PC-3 (cell line): ENCODE measurements around the gene PHTF2. TPM values are rescaled to one million over a fixed set of nuclear protein-coding genes. Genes with fewer than 3 reads are reported as not detected.

Source experiments
- ATAC-seq: fragments of 200-7000 bp; cut with Tn5 transposase; 2 replicates; pipeline ENCODE4 v1.9.1; 2020; ENCODE audit warnings: mild to moderate bottlenecking, moderate library complexity
- BruUV-seq: library from RNA; stranded (reverse); fragments of 400-500 nt; replicated peaks from 2 replicates; lab custom pipeline; 2021; lab: Mats Ljungman, UMichigan
- CTCF ChIA-PET: fragments of 300-600 bp; sonication (Branson Sonifier 250); formaldehyde crosslinking; loops from one replicate; lab custom pipeline; 2022; ENCODE audit warnings: antibody characterized with exemption; lab: Charles Lee
- POLR2A ChIA-PET: fragments of 300-600 bp; sonication (Branson Sonifier 250); formaldehyde crosslinking; loops from one replicate; lab custom pipeline; 2022; ENCODE audit warnings: antibody characterized with exemption; ENCODE audit not compliant: unreplicated experiment; lab: Charles Lee
- DNase-seq: peaks from one replicate; pipeline ENCODE4 v3.0.0-alpha.2; 2015
- H2AFZ ChIP-seq: fragments of 300-600 bp; sonication (generic); 2 replicates; pipeline ENCODE4 v1.6.0; 2016; ENCODE audit warnings: antibody characterized with exemption, low read length
- H3F3A ChIP-seq: fragments of 300-600 bp; sonication (generic); one replicate; pipeline ENCODE4 v1.6.0; 2017; ENCODE audit warnings: antibody characterized with exemption, low read length, control low read depth, mild to moderate bottlenecking; ENCODE audit not compliant: unreplicated experiment
- H3K27ac ChIP-seq: fragments of 300-600 bp; sonication (generic); 2 replicates; pipeline ENCODE4 v1.5.1; 2016; ENCODE audit warnings: mild to moderate bottlenecking, low read length
- H3K27me3 ChIP-seq: fragments of 300-600 bp; sonication (generic); 2 replicates; pipeline ENCODE4 v1.6.1; 2016; ENCODE audit warnings: low read length, mixed read lengths
- H3K36me3 ChIP-seq: fragments of 300-600 bp; sonication (generic); 2 replicates; pipeline ENCODE4 v1.6.1; 2016; ENCODE audit warnings: low read depth, mixed run types, low read length, mixed read lengths
- H3K4me1 ChIP-seq: fragments of 300-600 bp; sonication (generic); 2 replicates; pipeline ENCODE4 v1.5.1; 2016; ENCODE audit warnings: low read length; ENCODE audit not compliant: insufficient read depth
- H3K4me2 ChIP-seq: fragments of 300-600 bp; sonication (generic); 2 replicates; pipeline ENCODE4 v1.6.0; 2016; ENCODE audit warnings: low read length
- H3K4me3 ChIP-seq: fragments of 300-600 bp; sonication (generic); 2 replicates; pipeline ENCODE4 v1.5.1; 2016; ENCODE audit warnings: mild to moderate bottlenecking, low read length, mixed read lengths
- H3K79me2 ChIP-seq: fragments of 300-600 bp; sonication (generic); 2 replicates; pipeline ENCODE4 v1.6.1; 2017; ENCODE audit warnings: low read length, mixed read lengths
- H3K9ac ChIP-seq: fragments of 300-600 bp; sonication (generic); 2 replicates; pipeline ENCODE4 v1.6.0; 2016; ENCODE audit warnings: mild to moderate bottlenecking, low read length
- H3K9me2 ChIP-seq: fragments of 300-600 bp; sonication (generic); replicated peaks from 2 replicates; pipeline ENCODE4 v1.6.1; 2016; ENCODE audit warnings: mixed run types, low read length, mixed read lengths
- H3K9me3 ChIP-seq: fragments of 300-600 bp; sonication (generic); 2 replicates; pipeline ENCODE4 v1.6.1; 2016; ENCODE audit warnings: low read length, mixed read lengths
- H4K20me1 ChIP-seq: fragments of 300-600 bp; sonication (generic); 2 replicates; pipeline ENCODE4 v1.6.1; 2016; ENCODE audit warnings: low read length, mixed read lengths
- EZH2 ChIP-seq: fragments of 300-600 bp; sonication (generic); IDR thresholded peaks from one replicate; pipeline ENCODE4 v1.6.1; 2017; ENCODE audit warnings: antibody characterized with exemption, mild to moderate bottlenecking, low read length; ENCODE audit not compliant: unreplicated experiment
- EZH2phosphoT487 ChIP-seq: fragments of 300-600 bp; sonication (generic); IDR thresholded peaks from 2 replicates; pipeline ENCODE4 v1.6.1; 2018; ENCODE audit warnings: mild to moderate bottlenecking, antibody characterized with exemption, low read length, borderline replicate concordance
- intact Hi-C: fragments of 100-400 bp; cut with micrococcal nuclease; formaldehyde crosslinking; loops from 2 replicates; pipeline ENCODE4 v1.9.0; 2023
- total RNA-seq: library from RNA; depleted of rRNA; stranded (reverse); fragments of >200 nt; gene quantifications from 2 replicates; pipeline ENCODE4 v1.2.3, GENCODE V29; 2014
- TF ChIP-seq, protein P1 (sequence below): fragments of 300-600 bp; sonication (generic); conservative IDR thresholded peaks from 2 replicates; pipeline ENCODE4 v1.5.1; 2017; ENCODE audit warnings: antibody characterized with exemption, low read depth, mild to moderate bottlenecking, low read length

Gene PHTF2
- total RNA-seq, 1 experiment from 2014 or later, result 20.4 TPM

- no peak overlapping the region for H3K9ac ChIP-seq
- ChIA-PET CTCF (no interaction called here), POLR2A (no interaction called here)
- peaks cover 34% of the 10 kb centered on the region for H3K79me2 ChIP-seq
- ATAC-seq, result no peak
- 0 out of 2 replicates have a peak, but pooled peaks cover 4% of the 10 kb centered on the region for H4K20me1 ChIP-seq
- peaks cover 19% of the 10 kb centered on the region for H3K4me1 ChIP-seq
- no peaks in the 10 kb centered on the region for H3K9me3 ChIP-seq
- BruUV-seq, result no TSS peak
- no peak overlapping the region for H3K27ac ChIP-seq
- no peak overlapping the region for H3K4me3 ChIP-seq
- H3K27me3 ChIP-seq, result no peaks in the 10 kb centered on the region
- no peak overlapping the region for H2AFZ ChIP-seq
- intact Hi-C loops, result no loop called here
- no peaks in the 10 kb centered on the region for H3F3A ChIP-seq
- no peaks in the 10 kb centered on the region for H3K36me3 ChIP-seq
- no peak overlapping the region for H3K4me2 ChIP-seq
- DNase-seq, result no peak
- TF ChIP-seq EZH2phosphoT487, result no peak
- no peak for TF ChIP-seq EZH2
- TF ChIP-seq, protein P1, sequence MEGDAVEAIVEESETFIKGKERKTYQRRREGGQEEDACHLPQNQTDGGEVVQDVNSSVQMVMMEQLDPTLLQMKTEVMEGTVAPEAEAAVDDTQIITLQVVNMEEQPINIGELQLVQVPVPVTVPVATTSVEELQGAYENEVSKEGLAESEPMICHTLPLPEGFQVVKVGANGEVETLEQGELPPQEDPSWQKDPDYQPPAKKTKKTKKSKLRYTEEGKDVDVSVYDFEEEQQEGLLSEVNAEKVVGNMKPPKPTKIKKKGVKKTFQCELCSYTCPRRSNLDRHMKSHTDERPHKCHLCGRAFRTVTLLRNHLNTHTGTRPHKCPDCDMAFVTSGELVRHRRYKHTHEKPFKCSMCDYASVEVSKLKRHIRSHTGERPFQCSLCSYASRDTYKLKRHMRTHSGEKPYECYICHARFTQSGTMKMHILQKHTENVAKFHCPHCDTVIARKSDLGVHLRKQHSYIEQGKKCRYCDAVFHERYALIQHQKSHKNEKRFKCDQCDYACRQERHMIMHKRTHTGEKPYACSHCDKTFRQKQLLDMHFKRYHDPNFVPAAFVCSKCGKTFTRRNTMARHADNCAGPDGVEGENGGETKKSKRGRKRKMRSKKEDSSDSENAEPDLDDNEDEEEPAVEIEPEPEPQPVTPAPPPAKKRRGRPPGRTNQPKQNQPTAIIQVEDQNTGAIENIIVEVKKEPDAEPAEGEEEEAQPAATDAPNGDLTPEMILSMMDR, result no peak
- no peaks in the 10 kb centered on the region for H3K9me2 ChIP-seq
Measured at GRCh38 chr7:77794000-77794399, 4.6 kb upstream of the PHTF2 start.

DNA sequence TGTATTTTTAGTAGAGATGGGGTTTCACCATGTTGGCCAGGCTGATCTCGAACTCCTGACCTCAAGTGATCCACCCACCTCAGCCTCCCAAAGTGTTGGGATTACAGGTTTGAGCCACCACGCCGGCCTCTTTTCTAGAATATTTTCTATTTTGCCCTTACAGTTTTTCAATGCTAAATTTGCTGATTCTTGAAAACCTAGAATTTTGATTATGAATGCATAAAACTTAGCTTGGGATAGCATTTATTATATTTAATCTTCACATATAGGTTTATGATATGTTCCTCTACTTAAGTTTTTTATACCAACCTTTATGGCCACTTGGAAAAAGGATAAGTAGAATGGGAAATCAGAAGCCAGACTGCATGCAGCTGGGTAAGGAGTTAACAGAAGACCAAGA lies 2.5 kb upstream of the PHTF2 start:
- ATAC-seq (no peak), DNase-seq (no peak)
- no peaks in the 10 kb centered on the region for H3K9me3 ChIP-seq
- H3K4me2 ChIP-seq, result peak overlapping the region; percentile 90
- no peak overlapping the region for H3K9ac ChIP-seq
- CTCF ChIA-PET, result no interaction called here
- no TSS peak for BruUV-seq
- intact Hi-C loops, result no loop called here
- peak overlapping the region; percentile 86 for H3K4me3 ChIP-seq
- H3K9me2 ChIP-seq, result no peaks in the 10 kb centered on the region
- no peak overlapping the region for H2AFZ ChIP-seq
- no peaks in the 10 kb centered on the region for H3K27me3 ChIP-seq
- no peaks in the 10 kb centered on the region for H3F3A ChIP-seq
- peaks cover 55% of the 10 kb centered on the region for H3K79me2 ChIP-seq
- peaks cover 25% of the 10 kb centered on the region for H3K4me1 ChIP-seq
- H4K20me1 ChIP-seq, result 0 out of 2 replicates have a peak, but pooled peaks cover 4% of the 10 kb centered on the region
- no peaks in the 10 kb centered on the region for H3K36me3 ChIP-seq
- POLR2A ChIA-PET, result no interaction called here
- TF ChIP-seq EZH2 (no peak), EZH2phosphoT487 (no peak)
- TF ChIP-seq, protein P1, result no peak
- H3K27ac ChIP-seq, result no peak overlapping the region

- H2AFZ ChIP-seq, result peak overlapping the region; percentile 93; the same call in 1 of the 2 replicates
- H3K4me3 ChIP-seq, result peak overlapping the region; percentile 86
- H3K9ac ChIP-seq, result peak overlapping the region; percentile 86
- intact Hi-C loops, result no loop called here
- H3K9me2 ChIP-seq, result no peaks in the 10 kb centered on the region
- H3K36me3 ChIP-seq, result no peaks in the 10 kb centered on the region
- DNase-seq, result no peak
- H3K79me2 ChIP-seq, result peaks cover 55% of the 10 kb centered on the region
- H3K27me3 ChIP-seq, result no peaks in the 10 kb centered on the region
- BruUV-seq, result no TSS peak
- no peak overlapping the region for H3K27ac ChIP-seq
- no peak for ATAC-seq
- TF ChIP-seq, protein P1, result no peak
- TF ChIP-seq EZH2 (no peak), EZH2phosphoT487 (no peak)
- no peaks in the 10 kb centered on the region for H3K9me3 ChIP-seq
- H3F3A ChIP-seq, result no peaks in the 10 kb centered on the region
- peak overlapping the region; percentile 90 for H3K4me2 ChIP-seq
- H3K4me1 ChIP-seq, result peaks cover 19% of the 10 kb centered on the region
- ChIA-PET CTCF (no interaction called here), POLR2A (no interaction called here)
- 0 out of 2 replicates have a peak, but pooled peaks cover 4% of the 10 kb centered on the region for H4K20me1 ChIP-seq
Measured at GRCh38 chr7:77796960-77797359, 1.6 kb upstream of the PHTF2 start.
